ENCODE measurements around the gene LYST.
"Not testable (repeated sequence)": the region's sequence is repeated elsewhere in the genome, so short reads cannot be mapped to it uniquely, and the experiment has no call there.

The LYST gene

GRCh38 chr1:235754186-235754585, 112.5 kb downstream of the LYST start:
- not testable (repeated sequence) for DNase-seq

GRCh38 chr1:235749755-235750300, 116.9 kb downstream of the LYST start:
- DNase-seq: no peak

GRCh38 chr1:235748747-235749146, 118.0 kb downstream of the LYST start:
- DNase-seq: no peak

GRCh38 chr1:235746245-235746644, 120.5 kb downstream of the LYST start:
- DNase-seq: no peak

- DNase-seq: no peak
Observed at GRCh38 chr1:235745503-235746136, 121.1 kb downstream of the LYST start.

- no peak for DNase-seq
Observed at GRCh38 chr1:235742914-235743599, 123.6 kb downstream of the LYST start.

GRCh38 chr1:235741294-235741693, 125.4 kb downstream of the LYST start:
- no peak for DNase-seq

- DNase-seq: no peak
Observed at GRCh38 chr1:235739631-235740030, 127.1 kb downstream of the LYST start.

GRCh38 chr1:235739124-235739523, 127.6 kb downstream of the LYST start:
- DNase-seq: no peak

GRCh38 chr1:235737751-235738150, 129.0 kb downstream of the LYST start:
- DNase-seq: no peak

- no peak for DNase-seq
Observed at GRCh38 chr1:235736263-235736662, 130.4 kb downstream of the LYST start.

GRCh38 chr1:235735621-235736020, 131.1 kb downstream of the LYST start:
- DNase-seq: no peak

GRCh38 chr1:235734335-235734734, 132.4 kb downstream of the LYST start:
- DNase-seq: no peak

- no peak for DNase-seq
Observed at GRCh38 chr1:235730007-235730406, 136.7 kb downstream of the LYST start.

- DNase-seq: no peak
Observed at GRCh38 chr1:235726557-235726956, 140.1 kb downstream of the LYST start.

GRCh38 chr1:235725434-235725833, 141.3 kb downstream of the LYST start:
- no peak for DNase-seq

- DNase-seq: no peak
Observed at GRCh38 chr1:235724730-235725129, 142.0 kb downstream of the LYST start.

- DNase-seq: no peak
Observed at GRCh38 chr1:235722858-235723257, 143.8 kb downstream of the LYST start.

GRCh38 chr1:235721982-235722381, 144.7 kb downstream of the LYST start:
- DNase-seq: no peak

- DNase-seq: no peak
Observed at GRCh38 chr1:235720544-235720943, 146.2 kb downstream of the LYST start.

GRCh38 chr1:235714205-235714897, 152.4 kb downstream of the LYST start:
- no peak for DNase-seq

- DNase-seq: no peak
Observed at GRCh38 chr1:235712812-235713211, 153.9 kb downstream of the LYST start.

- DNase-seq: no peak
Observed at GRCh38 chr1:235710687-235711086, 156.0 kb downstream of the LYST start.

GRCh38 chr1:235709018-235709417, 157.7 kb downstream of the LYST start:
- DNase-seq: no peak

All from stimulated activated naive CD4-positive, alpha-beta T cell treated with Interleukin-2 at 50 U/mL for 16 hours (primary cell).